RWPE2 (cell line): ENCODE data around the gene RBM20.

Experiments
- ATAC-seq: fragments of 200-7000 bp; cut with Tn5 transposase; 3 replicates; pipeline ENCODE4 v1.9.1; 2021; ENCODE audit warnings: low read depth
- DNase-seq: peaks from one replicate; pipeline ENCODE4 v3.0.0-alpha.2; 2020; ENCODE audit warnings: low spot score
- H3K27ac ChIP-seq: fragments of 450-650 bp; 2 replicates; pipeline ENCODE4 v1.5.1; 2017; ENCODE audit warnings: mild to moderate bottlenecking; ENCODE audit not compliant: poor library complexity, severe bottlenecking
- H3K27me3 ChIP-seq: fragments of 250-450 bp; sonication (Bioruptor Pico); 2 replicates; pipeline ENCODE4 v1.5.1; 2021; ENCODE audit warnings: mild to moderate bottlenecking, moderate library complexity; ENCODE audit not compliant: insufficient read depth, poor library complexity, severe bottlenecking
- H3K36me3 ChIP-seq: fragments of 250-450 bp; sonication (Bioruptor Pico); 2 replicates; pipeline ENCODE4 v1.5.1; 2020; ENCODE audit warnings: low read depth, mild to moderate bottlenecking, moderate library complexity
- H3K4me1 ChIP-seq: fragments of 250-450 bp; sonication (Bioruptor Pico); 2 replicates; pipeline ENCODE4 v1.5.1; 2021; ENCODE audit warnings: mild to moderate bottlenecking, moderate library complexity; ENCODE audit not compliant: insufficient read depth, poor library complexity, severe bottlenecking
- H3K4me3 ChIP-seq: fragments of 250-450 bp; sonication (Bioruptor Pico); 2 replicates; pipeline ENCODE4 v1.5.1; 2021; ENCODE audit warnings: mild to moderate bottlenecking, moderate library complexity; ENCODE audit not compliant: severe bottlenecking
- H3K9me3 ChIP-seq: fragments of 250-450 bp; sonication (Bioruptor Pico); 2 replicates; pipeline ENCODE4 v1.5.1; 2021; ENCODE audit warnings: mild to moderate bottlenecking, moderate library complexity; ENCODE audit not compliant: severe bottlenecking
- TF ChIP-seq, protein P1 (sequence below): fragments of 450-650 bp; IDR thresholded peaks from one replicate; pipeline ENCODE4 v1.5.1; 2017; ENCODE audit warnings: mild to moderate bottlenecking, moderate library complexity; ENCODE audit not compliant: poor library complexity, severe bottlenecking

Gene RBM20

DNA sequence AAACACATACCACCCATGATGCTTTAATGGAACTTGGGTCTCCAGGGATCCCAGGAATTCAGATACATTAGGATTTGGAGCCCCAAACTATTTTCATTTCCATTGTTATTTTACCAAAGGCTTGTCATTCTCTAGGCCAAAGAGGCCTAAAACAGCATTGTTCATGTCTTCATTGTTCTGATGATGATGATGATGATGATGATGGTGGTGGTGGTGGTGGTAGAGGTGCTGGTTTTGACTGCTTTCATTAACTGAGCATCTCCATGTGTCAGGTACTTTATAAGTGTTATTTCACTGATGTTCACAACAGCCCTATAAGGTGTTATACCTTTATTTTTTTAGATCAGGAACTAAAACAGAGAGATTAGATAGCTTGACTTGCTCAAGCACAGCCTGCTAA, 12.2 kb upstream of the RBM20 start:
- ATAC-seq (no peak), DNase-seq (no peak)
- Histone ChIP-seq H3K4me1 (peaks cover 22% of the 10 kb centered on the region), H3K4me3 (no peak overlapping the region), H3K9me3 (no peaks in the 10 kb centered on the region), H3K27ac (no peak overlapping the region), H3K27me3 (no peaks in the 10 kb centered on the region), H3K36me3 (no peaks in the 10 kb centered on the region)
- TF ChIP-seq, protein P1, sequence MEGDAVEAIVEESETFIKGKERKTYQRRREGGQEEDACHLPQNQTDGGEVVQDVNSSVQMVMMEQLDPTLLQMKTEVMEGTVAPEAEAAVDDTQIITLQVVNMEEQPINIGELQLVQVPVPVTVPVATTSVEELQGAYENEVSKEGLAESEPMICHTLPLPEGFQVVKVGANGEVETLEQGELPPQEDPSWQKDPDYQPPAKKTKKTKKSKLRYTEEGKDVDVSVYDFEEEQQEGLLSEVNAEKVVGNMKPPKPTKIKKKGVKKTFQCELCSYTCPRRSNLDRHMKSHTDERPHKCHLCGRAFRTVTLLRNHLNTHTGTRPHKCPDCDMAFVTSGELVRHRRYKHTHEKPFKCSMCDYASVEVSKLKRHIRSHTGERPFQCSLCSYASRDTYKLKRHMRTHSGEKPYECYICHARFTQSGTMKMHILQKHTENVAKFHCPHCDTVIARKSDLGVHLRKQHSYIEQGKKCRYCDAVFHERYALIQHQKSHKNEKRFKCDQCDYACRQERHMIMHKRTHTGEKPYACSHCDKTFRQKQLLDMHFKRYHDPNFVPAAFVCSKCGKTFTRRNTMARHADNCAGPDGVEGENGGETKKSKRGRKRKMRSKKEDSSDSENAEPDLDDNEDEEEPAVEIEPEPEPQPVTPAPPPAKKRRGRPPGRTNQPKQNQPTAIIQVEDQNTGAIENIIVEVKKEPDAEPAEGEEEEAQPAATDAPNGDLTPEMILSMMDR: no peak

DNA sequence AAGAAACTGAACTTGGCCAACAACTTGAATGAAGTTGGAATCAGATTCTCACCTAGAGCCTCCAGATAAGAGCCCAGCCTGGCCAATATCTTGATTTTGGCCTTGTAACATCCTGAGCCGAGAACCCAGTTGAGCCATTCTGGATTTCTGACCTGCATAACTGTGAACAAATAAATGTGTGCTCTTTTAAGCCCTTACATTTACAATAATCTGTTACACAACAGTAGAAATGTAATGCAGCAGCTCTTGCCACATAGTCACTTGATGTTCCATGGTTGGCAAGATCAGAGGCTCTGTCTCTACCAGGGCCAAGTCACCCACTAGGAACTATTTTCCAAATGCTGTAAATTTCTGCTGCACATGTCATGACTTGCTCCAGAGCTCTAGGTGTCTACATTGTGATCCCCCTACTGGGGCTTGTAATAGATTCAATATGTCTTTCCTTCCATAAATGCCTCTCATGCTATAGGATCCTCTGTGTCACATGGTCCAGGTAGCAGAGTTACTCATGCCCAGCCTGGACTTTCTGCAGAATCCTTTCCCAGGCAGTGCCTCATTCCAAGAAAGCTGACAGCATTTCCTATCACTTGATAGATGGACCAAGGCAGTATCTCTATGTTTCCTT, 11.4 kb upstream of the RBM20 start:
- peaks cover 22% of the 10 kb centered on the region for H3K4me1 ChIP-seq
- no peak for DNase-seq
- H3K9me3 ChIP-seq: no peaks in the 10 kb centered on the region
- peak; percentile 67 for ATAC-seq
- no peaks in the 10 kb centered on the region for H3K36me3 ChIP-seq
- TF ChIP-seq, protein P1: no peak
- H3K27me3 ChIP-seq: no peaks in the 10 kb centered on the region
- no peak overlapping the region for H3K27ac ChIP-seq
- no peak overlapping the region for H3K4me3 ChIP-seq

DNA sequence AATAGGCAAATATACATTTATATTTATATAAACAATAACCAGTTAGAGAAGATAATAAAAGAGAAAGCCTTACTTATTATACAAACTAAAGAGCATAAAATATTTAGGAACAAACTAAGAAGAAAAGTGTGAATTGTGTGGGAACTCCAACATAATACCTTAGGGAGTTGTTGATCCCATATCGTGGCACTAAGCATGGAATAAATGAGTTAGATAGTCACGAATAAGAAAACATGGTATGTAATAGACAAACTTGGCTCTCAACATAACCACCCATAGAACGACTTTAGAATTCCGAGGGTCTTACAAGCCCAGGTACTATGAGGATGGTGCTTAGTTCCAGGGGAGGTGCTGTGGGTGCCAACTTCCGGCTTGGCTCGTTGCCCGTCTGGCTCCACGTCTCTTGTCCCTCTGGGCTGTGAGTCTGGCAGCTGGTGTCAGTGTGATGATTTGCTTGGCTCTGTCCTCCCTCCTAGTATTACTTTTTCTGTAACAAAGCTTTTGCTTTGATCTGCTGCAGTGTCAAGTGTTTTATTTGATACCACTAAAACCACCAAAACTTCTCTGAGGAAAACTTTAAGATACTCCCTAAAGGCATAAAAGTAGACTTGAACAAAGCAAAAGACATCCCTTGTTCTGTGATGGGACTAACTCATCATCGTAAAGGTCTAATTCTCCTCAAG, 9.5 kb upstream of the RBM20 start:
- no peak for ATAC-seq
- H3K36me3 ChIP-seq: no peaks in the 10 kb centered on the region
- DNase-seq: no peak
- no peaks in the 10 kb centered on the region for H3K9me3 ChIP-seq
- H3K27ac ChIP-seq: no peak overlapping the region
- H3K27me3 ChIP-seq: no peaks in the 10 kb centered on the region
- H3K4me1 ChIP-seq: peaks cover 16% of the 10 kb centered on the region
- no peak overlapping the region for H3K4me3 ChIP-seq
- TF ChIP-seq, protein P1: no peak

DNA sequence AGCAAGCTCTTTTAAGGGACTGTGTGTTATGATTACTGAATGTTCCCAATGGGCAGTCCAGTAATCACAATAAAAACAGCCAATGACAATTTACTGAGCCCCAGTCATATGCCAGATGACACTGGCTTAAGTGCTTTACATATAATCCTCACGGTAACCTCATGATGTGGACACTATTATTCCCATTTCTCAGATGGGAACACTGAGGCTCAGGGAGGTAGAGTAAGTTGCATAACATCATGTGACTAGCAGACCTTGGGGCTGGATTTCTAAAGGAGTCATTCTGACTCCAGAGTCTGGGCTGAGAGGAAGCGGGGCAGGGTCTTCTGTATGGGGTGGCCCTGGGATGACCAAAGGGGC, 7.6 kb upstream of the RBM20 start:
- Histone ChIP-seq H3K36me3 (no peaks in the 10 kb centered on the region), H3K27me3 (peaks cover 8% of the 10 kb centered on the region), H3K4me3 (no peak overlapping the region), H3K9me3 (no peaks in the 10 kb centered on the region), H3K4me1 (peaks cover 18% of the 10 kb centered on the region), H3K27ac (no peak overlapping the region)
- TF ChIP-seq, protein P1: no peak
- ATAC-seq (no peak), DNase-seq (no peak)

DNA sequence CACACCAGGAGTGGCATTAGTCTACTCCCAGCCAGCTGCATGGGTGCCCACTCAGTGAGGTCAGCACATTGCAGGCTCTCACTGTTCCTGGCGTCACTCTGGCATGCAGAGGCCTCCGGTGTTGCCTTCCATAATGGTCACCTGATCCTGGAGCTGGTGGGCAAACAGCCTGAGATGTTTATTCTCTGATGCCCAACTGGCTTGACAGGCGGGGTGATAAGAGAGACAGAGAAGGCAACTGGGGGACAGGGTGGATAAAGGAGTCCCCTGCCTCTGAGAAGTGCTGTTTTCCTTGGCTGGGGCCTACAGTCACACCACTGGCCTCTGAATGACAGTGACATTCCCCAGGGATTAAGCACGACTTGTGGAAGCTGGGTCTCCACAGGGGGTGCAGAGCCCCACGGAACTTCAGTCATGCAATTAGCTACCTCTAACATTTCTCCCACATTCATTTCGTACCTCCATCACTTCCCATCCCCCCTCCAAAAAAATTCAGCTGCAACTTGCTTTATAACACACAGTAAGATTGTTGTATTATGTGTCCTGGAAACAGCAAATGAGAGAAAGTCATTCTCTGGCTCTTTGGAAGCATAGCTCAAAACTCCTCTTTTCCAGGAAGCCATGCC, 7.1 kb upstream of the RBM20 start:
- Histone ChIP-seq H3K27ac (no peak overlapping the region), H3K9me3 (no peaks in the 10 kb centered on the region), H3K4me1 (peaks cover 19% of the 10 kb centered on the region), H3K4me3 (no peak overlapping the region), H3K36me3 (no peaks in the 10 kb centered on the region), H3K27me3 (peaks cover 13% of the 10 kb centered on the region)
- DNase-seq (no peak), ATAC-seq (no peak)
- TF ChIP-seq, protein P1: no peak
